Dermis microvascular lymphatic vessel endothelial cell (primary cell): ENCODE results near the gene ODC1. TPM values are rescaled to one million over a fixed set of nuclear protein-coding genes. Genes with fewer than 3 reads are reported as not detected.

Source experiments
- DNase-seq, 2 donors: peaks; one replicate each; pipeline versions ENCODE4 v3.0.0 to v3.0.0-alpha.2; 2010; ENCODE audit warnings: low read depth in 2 of 2
- total RNA-seq: library from RNA; depleted of rRNA; stranded (reverse); fragments of >200 nt; gene quantifications from 2 replicates; pipeline ENCODE4 v1.2.1, GENCODE V29; 2014

ODC1 gene
- total RNA-seq, 1 donor from 2014 or later = 71.6 TPM

DNA sequence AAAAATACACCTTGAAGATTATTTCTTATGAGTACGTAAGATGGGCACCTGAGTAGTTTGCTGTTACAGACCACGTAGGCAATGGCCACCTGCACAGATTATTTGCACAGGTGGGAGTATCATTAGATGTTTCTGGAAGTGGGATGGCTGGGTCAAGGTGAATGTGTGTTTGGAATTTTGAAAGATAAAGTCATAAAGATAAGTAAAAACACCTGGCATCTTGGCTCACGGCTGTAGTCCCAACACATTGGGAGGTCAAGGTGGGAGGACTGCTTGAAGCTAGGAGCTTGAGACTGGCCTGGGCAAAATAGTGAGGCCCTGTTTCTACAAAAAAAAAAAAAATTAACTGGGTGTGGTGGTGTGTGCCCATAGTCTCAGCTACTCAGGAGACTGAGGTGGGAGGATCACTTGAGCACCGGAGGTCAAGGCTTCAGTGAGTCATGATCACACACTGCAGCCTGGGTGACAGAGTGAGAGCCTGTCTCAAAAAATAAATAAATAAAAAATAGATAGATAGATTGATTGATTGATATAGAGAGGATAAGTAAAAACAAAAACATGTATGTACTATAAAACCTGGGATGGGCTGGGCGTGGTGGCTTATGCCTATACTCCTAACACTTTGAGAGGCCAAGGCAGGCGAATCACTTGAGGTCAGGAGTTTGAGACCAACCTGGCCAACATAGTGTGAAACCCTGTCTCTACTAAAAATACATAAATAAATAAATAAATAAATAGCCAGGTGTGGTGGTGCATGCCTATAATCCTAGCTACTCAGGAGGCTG is 30.4 kb downstream of the ODC1 start:
- no peak for DNase-seq

DNA sequence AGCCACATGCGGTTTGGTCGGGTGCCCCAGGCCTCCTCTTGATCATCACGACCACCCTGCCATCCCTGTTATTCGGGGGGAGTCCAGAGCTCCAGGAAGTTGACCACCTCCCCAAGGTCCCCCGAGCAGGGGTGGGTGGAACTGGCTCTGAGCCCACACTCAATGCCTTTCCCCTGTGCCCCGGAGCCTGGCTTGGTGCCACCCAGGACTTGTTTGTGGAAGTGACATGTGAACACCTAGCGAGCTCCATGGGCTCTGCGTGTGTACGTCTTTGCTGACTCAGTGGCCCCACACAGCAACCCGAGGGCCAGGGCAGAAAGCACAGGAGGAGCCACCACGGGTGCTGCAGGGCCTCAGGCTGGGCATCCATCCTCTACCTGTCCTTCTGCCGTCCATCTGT is 32.5 kb downstream of the ODC1 start:
- no peak for DNase-seq

DNA sequence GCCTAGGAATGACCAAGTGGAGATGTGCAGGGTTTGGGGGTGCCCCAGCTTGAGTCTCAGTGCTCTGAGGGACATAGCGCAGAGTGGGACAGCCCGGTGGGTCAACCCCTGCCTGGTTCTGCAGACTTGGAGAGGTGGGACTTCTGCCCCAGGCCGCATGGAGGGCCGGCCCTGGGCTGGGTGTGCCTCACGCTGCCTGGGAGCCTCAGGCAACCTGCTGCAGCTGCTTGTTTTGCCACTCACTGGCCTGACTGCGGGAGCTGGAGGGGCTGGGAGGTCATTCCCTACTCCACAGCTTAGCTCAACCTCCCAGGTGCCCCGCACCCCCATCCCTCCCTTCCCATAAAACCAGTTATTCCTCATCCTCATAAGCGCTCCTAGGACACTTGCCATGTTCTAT is 33.1 kb downstream of the ODC1 start:
- DNase-seq = no peak

DNA sequence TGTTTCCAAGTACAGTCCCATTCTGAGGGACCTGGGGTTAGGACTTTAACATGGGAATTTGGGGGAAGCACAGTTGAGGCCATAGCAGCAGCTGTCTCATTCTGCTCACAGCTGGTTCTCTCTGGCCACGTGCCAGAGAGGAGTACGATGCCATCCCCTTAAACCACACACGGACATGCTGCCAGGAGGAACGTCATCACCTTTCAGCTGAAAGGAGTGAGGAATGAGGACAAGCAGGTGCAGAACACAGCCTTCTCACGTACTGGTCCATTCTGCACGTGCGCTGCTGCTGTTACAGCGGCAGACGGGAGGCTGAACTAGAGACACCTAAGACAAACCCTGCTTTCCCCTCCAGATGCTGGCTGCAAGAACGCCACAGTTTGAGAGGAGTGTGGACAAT is 33.5 kb downstream of the ODC1 start:
- DNase-seq = no peak

GRCh38 chr2:10413991-10414451 is 34.1 kb downstream of the ODC1 start:
- DNase-seq = no peak

DNA sequence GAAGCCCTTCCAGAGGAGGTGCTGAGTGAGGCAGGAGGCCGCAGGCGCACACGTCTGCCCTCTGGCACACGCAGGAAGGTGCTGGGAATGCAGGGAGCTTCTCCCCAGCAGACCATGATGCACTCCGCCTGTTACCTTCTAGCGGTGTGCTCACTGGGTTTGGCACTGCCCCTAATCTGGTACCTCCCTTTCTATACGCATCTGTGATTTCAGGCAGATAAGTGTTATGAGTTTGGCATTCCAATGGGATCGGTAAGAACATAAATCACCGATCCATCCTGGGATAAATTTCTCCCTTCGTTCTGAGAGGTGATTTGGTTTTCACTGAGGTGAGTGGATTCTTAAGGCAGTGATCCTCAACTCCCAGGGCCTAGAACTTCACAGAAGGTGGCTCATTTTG is 34.6 kb downstream of the ODC1 start:
- DNase-seq = no peak

DNA sequence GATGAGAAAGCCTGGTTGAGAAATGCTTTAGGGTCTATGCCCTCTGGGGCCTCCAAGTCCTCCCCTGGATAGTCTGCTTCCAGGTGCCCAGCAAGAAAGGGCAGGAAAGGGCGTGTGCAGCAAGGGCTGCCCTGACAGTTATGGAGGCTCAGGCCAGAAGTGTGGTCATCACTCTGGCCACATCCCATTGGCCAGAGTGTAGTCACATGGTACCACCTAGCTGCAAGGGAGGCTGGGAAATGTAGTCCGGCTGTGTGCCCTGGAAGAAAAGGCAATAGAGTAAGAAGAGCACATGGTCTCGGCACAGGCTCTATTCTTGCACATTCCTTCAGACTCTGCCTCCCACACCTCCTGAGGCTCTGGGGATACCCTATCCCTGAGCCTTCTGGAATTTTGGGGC is 35.7 kb downstream of the ODC1 start:
- DNase-seq = peak in 1 of 2 donors; percentile 48

GRCh38 chr2:10411557-10411956 is 36.6 kb downstream of the ODC1 start:
- no peak for DNase-seq

GRCh38 chr2:10410823-10411437 is 37.2 kb downstream of the ODC1 start:
- no peak for DNase-seq

- no peak for DNase-seq
Observed at GRCh38 chr2:10410001-10410822, 37.9 kb downstream of the ODC1 start.

GRCh38 chr2:10408649-10409579 is 39.2 kb downstream of the ODC1 start:
- peak; percentile 60 to 86 for DNase-seq

DNA sequence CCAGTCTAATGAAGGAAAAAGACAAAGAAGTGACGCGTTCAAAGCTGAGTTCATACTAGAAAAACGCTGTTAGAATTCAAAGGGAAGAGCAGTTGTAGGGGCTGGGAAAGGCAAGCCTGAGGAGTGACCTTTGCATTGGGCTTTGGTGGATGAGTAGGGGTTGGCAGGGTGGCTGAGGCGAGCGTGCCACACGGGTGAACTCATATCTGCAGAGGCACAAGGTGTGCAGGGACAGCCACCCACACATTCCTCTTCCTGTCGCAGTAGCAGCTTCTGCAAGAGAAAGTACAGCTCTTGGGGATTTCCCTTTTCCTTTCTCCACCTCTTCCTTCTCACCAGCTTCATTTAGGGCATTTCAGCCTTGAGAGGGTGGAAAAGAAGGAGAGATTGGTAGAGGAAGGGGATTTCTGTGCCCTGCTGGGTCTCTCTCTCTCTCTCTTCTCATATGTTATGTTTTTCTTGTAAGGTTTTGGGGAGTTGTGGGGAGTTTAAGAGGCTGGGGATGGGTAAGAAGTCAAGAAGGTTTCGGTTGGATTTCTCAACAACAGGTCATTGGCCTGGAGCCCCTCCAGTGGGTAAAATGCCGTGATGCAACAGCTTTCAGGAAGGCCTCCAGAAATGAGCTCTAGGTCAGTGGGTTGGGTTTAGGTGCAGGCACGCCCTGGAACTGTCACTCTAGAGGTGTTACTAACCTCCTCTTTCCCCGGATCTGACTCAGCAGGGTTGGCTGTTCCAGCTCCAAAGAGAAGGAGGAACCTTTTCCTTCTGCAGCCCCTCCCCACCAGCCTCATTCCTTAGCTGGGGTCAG is 40.1 kb downstream of the ODC1 start:
- DNase-seq = peak; percentile 14 to 53

GRCh38 chr2:10407432-10407831 is 40.7 kb downstream of the ODC1 start:
- no peak for DNase-seq

GRCh38 chr2:10406491-10407188 is 41.5 kb downstream of the ODC1 start:
- DNase-seq = no peak

GRCh38 chr2:10406016-10406415 is 42.1 kb downstream of the ODC1 start:
- DNase-seq = no peak

GRCh38 chr2:10405448-10405847 is 42.7 kb downstream of the ODC1 start:
- peak in 1 of 2 donors; percentile 80 for DNase-seq

DNA sequence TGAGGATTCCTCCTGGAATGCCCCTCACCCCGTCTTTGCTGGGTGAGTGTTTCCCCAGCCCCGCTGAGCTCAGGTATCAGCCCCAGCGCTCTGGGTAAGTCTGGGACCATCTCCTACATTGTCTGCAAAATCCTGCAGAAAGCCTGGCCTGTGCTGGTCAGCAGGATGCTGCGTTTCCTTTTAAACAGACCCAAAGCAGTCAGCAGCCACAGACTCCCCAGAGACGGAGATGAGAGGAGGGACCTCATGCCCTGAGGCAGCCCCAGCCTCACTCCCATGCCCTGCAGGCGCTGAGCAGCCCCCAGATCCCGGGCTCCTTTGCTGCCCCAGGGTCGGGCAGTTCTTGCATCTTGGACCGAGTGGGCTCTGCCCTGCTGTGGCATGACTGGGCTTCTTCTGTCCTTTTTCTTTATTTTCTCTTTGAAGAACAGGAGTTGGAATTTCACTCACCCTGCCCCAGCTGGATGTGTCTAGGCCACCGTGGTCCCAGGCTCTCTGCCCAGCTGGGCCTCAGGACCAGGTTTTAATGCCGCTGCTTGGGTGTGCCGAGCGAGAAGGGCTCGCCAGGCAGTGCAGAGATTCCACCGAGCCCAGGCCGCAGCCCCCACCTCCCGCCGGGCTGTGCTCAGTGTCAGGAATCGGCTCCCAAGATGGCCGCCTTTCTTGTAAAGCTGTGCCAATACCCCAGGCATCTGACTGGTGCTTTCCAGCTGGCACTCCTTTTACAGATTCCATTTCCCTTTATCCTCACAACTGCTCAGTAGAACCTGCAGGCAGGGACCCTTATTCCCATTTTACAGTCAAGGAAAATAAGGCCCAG is 43.6 kb downstream of the ODC1 start:
- DNase-seq = no peak

GRCh38 chr2:10402653-10403215 is 45.4 kb downstream of the ODC1 start:
- DNase-seq = no peak
